Measurements from ENCODE around the gene LIX1. TPM values are rescaled to one million over a fixed set of nuclear protein-coding genes. Genes with fewer than 3 reads are reported as not detected.

The LIX1 gene
- total and polyA plus RNA-seq, 2 of the 13 experiments (the other 11 are each of a cell fraction or from before 2014, with no cell fraction given), result not detected

DNA sequence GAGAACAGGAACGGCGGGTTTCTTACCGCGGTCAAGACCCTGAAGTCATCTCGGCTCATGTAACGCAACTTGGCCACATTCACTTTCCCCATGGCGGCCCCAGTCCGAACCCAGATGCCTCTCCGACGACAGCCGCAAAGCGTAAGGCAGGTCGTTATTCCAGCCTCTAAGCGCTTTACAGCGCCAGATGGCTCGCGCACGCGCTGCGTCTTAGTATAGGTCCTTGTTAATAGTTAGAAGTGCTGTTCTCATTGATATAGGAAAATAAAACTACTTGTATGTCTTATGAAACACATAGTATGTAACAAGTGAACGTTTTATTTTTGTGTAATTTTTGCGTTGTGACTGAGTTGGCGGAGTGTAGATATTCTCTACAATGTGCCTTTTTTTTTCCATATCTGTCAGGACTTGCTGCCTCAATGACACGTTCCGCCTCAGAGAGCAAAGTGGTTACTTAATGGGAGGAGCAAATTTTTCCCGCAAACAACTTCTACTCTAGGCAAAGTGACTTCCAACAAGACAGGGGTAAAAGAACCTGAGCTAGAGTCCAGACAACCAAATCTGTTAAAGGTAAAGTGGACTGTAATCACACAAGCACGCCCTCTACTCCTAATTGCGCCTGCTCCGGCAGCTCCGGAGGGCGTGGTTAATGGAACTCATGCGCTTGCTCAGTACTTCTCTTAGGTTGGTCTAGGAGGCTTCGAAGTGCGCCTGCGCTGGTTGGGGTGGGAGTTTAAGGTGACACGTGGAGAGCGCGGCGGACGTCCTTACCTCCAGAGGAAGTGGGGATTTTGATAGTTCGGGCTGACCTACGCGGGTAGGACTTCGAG is 40.9 kb upstream of the LIX1 start, which contains the start of gene RIOK2 (continued):
- no peak for TF ChIP-seq ZNF296 (CRISPR knock-in tag; conservative IDR thresholded peaks at IDR 0.05)
- no peak for TF ChIP-seq DNMT1 (CRISPR knock-in tag; IDR thresholded peaks at IDR 0.05)
- no peak for TF ChIP-seq HMG20B (CRISPR knock-in tag; conservative IDR thresholded peaks at IDR 0.05)
- TF ChIP-seq SOX13 (IDR thresholded peaks at IDR 0.05), result no peak
- TF ChIP-seq SOX13 (CRISPR knock-in tag; conservative IDR thresholded peaks at IDR 0.05 in 1 of 2, IDR thresholded peaks at IDR 0.05 in 1 of 2), result 0 out of 4 replicates have a peak, but pooled peaks of 1 of the 2 experiments have one; percentile 15
- no peak for TF ChIP-seq ZNF326 (CRISPR knock-in tag; IDR thresholded peaks at IDR 0.05; ENCODE audit: borderline replicate concordance)
- no peak for TF ChIP-seq KAT2B (IDR thresholded peaks at IDR 0.05; ENCODE audit: borderline replicate concordance, low read depth, low read length)
- TF ChIP-seq, protein P1, sequence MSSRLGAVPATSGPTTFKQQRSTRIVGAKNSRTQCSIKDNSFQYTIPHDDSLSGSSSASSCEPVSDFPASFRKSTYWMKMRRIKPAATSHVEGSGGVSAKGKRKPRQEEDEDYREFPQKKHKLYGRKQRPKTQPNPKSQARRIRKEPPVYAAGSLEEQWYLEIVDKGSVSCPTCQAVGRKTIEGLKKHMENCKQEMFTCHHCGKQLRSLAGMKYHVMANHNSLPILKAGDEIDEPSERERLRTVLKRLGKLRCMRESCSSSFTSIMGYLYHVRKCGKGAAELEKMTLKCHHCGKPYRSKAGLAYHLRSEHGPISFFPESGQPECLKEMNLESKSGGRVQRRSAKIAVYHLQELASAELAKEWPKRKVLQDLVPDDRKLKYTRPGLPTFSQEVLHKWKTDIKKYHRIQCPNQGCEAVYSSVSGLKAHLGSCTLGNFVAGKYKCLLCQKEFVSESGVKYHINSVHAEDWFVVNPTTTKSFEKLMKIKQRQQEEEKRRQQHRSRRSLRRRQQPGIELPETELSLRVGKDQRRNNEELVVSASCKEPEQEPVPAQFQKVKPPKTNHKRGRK (CRISPR knock-in tag; IDR thresholded peaks at IDR 0.05), result no peak
- TF ChIP-seq EHMT2 (IDR thresholded peaks at IDR 0.05; ENCODE audit: borderline replicate concordance, low read depth, low read length), result no peak
- TF ChIP-seq, protein P2, sequence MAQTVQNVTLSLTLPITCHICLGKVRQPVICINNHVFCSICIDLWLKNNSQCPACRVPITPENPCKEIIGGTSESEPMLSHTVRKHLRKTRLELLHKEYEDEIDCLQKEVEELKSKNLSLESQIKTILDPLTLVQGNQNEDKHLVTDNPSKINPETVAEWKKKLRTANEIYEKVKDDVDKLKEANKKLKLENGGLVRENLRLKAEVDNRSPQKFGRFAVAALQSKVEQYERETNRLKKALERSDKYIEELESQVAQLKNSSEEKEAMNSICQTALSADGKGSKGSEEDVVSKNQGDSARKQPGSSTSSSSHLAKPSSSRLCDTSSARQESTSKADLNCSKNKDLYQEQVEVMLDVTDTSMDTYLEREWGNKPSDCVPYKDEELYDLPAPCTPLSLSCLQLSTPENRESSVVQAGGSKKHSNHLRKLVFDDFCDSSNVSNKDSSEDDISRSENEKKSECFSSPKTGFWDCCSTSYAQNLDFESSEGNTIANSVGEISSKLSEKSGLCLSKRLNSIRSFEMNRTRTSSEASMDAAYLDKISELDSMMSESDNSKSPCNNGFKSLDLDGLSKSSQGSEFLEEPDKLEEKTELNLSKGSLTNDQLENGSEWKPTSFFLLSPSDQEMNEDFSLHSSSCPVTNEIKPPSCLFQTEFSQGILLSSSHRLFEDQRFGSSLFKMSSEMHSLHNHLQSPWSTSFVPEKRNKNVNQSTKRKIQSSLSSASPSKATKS (CRISPR knock-in tag; IDR thresholded peaks at IDR 0.05), result no peak
- peak; percentile 64; the same call in 1 of the 2 replicates for TF ChIP-seq ZNF749 (CRISPR knock-in tag; IDR thresholded peaks at IDR 0.05; ENCODE audit: borderline replicate concordance)
- no peak for TF ChIP-seq NFRKB (IDR thresholded peaks at IDR 0.05)
- TF ChIP-seq ZNF598 (CRISPR knock-in tag; IDR thresholded peaks at IDR 0.05; ENCODE audit: borderline replicate concordance), result no peak; the same call in none of the 2 replicates
- peak; percentile 66; the same call in 1 of the 2 replicates for TF ChIP-seq GLI4 (CRISPR knock-in tag; IDR thresholded peaks at IDR 0.05; ENCODE audit: borderline replicate concordance)
- TF ChIP-seq, protein P3, sequence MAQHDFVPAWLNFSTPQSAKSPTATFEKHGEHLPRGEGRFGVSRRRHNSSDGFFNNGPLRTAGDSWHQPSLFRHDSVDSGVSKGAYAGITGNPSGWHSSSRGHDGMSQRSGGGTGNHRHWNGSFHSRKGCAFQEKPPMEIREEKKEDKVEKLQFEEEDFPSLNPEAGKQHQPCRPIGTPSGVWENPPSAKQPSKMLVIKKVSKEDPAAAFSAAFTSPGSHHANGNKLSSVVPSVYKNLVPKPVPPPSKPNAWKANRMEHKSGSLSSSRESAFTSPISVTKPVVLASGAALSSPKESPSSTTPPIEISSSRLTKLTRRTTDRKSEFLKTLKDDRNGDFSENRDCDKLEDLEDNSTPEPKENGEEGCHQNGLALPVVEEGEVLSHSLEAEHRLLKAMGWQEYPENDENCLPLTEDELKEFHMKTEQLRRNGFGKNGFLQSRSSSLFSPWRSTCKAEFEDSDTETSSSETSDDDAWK (CRISPR knock-in tag; IDR thresholded peaks at IDR 0.05), result no peak
- TF ChIP-seq MXD4 (CRISPR knock-in tag; IDR thresholded peaks at IDR 0.05), result peak; percentile 14
- no peak for TF ChIP-seq SP1 (IDR thresholded peaks at IDR 0.05)
- peak; percentile 6; the same call in 1 of the 2 replicates for TF ChIP-seq SP1 (CRISPR knock-in tag; IDR thresholded peaks at IDR 0.05)
- TF ChIP-seq, protein P4, sequence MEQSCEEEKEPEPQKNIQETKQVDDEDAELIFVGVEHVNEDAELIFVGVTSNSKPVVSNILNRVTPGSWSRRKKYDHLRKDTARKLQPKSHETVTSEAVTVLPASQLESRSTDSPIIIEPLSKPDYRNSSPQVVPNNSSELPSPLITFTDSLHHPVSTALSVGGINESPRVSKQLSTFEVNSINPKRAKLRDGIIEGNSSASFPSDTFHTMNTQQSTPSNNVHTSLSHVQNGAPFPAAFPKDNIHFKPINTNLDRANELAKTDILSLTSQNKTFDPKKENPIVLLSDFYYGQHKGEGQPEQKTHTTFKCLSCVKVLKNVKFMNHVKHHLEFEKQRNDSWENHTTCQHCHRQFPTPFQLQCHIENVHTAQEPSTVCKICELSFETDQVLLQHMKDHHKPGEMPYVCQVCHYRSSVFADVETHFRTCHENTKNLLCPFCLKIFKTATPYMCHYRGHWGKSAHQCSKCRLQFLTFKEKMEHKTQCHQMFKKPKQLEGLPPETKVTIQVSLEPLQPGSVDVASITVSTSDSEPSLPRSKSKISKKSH (CRISPR knock-in tag; IDR thresholded peaks at IDR 0.05; ENCODE audit: borderline replicate concordance), result peak; percentile 96
- no peak for TF ChIP-seq ATM (IDR thresholded peaks at IDR 0.05; ENCODE audit: borderline replicate concordance)
- peak; percentile 94 for TF ChIP-seq ZBTB42 (CRISPR knock-in tag; IDR thresholded peaks at IDR 0.05)
